Activated effector memory CD4-positive, alpha-beta T cell treated with anti-CD3 and anti-CD28 coated beads, Interleukin-2, amount 50 U/mL, for 16 hours (primary cell): ENCODE results near the gene HEATR5A.
"Not testable (repeated sequence)": the region's sequence is repeated elsewhere in the genome, so short reads cannot be mapped to it uniquely, and the experiment has no call there.

ENCODE experiments used
- DNase-seq: peaks from one replicate; pipeline ENCODE4 v3.0.0-alpha.2; 2020

Gene HEATR5A

GRCh38 chr14:31420319-31421111 is at the start of gene HEATR5A:
Gene HEATR5A (minus strand): TSS chr14:31420550. CDS start chr14:31402975, 17,575 bp downstream.
- DNase-seq, result peak; percentile 97

GRCh38 chr14:31466554-31466953 is 46.2 kb upstream of the HEATR5A start:
- DNase-seq, result no peak

GRCh38 chr14:31465111-31465510 is 44.8 kb upstream of the HEATR5A start:
- DNase-seq, result no peak

- DNase-seq, result not testable (repeated sequence)
Measured at GRCh38 chr14:31462450-31462849, 42.1 kb upstream of the HEATR5A start.

GRCh38 chr14:31461545-31461944 is 41.2 kb upstream of the HEATR5A start:
- no peak for DNase-seq

- no peak for DNase-seq
Measured at GRCh38 chr14:31457665-31458659, 37.6 kb upstream of the HEATR5A start.

GRCh38 chr14:31456841-31457664 is 36.7 kb upstream of the HEATR5A start, which contains the start of gene DTD2:
Gene DTD2 (minus strand): TSS chr14:31457506. CDS start chr14:31457393, 113 bp downstream.
- peak; percentile 97 for DNase-seq

- DNase-seq, result no peak
Measured at GRCh38 chr14:31449971-31450610, 29.7 kb upstream of the HEATR5A start.

GRCh38 chr14:31449136-31449535 is 28.8 kb upstream of the HEATR5A start:
- DNase-seq, result no peak

- DNase-seq, result no peak
Measured at GRCh38 chr14:31445703-31446102, 25.4 kb upstream of the HEATR5A start.

GRCh38 chr14:31442284-31442683 is 21.9 kb upstream of the HEATR5A start:
- no peak for DNase-seq

- DNase-seq, result no peak
Measured at GRCh38 chr14:31441273-31442111, 21.1 kb upstream of the HEATR5A start.

- DNase-seq, result no peak
Measured at GRCh38 chr14:31440280-31440679, 19.9 kb upstream of the HEATR5A start.

- DNase-seq, result no peak
Measured at GRCh38 chr14:31439561-31439960, 19.2 kb upstream of the HEATR5A start.

- DNase-seq, result not testable (repeated sequence)
Measured at GRCh38 chr14:31437045-31437691, 16.8 kb upstream of the HEATR5A start.

- DNase-seq, result no peak
Measured at GRCh38 chr14:31435276-31435675, 14.9 kb upstream of the HEATR5A start.

- DNase-seq, result no peak
Measured at GRCh38 chr14:31430634-31431264, 10.4 kb upstream of the HEATR5A start.

- no peak for DNase-seq
Measured at GRCh38 chr14:31429791-31430190, 9.4 kb upstream of the HEATR5A start.

GRCh38 chr14:31428011-31428410 is 7.7 kb upstream of the HEATR5A start:
- DNase-seq, result no peak

GRCh38 chr14:31426663-31427062 is 6.3 kb upstream of the HEATR5A start:
- DNase-seq, result no peak
